Activated T-cell treated with anti-CD3 and anti-CD28 coated beads, Interleukin-2, amount 50 U/mL, for 48 hours (primary cell): Measurements from ENCODE around the gene GPC6.

Experiments
- DNase-seq, 2 experiments: peaks; one replicate each; pipeline ENCODE4 v3.0.0-alpha.2; 2020

Gene GPC6

DNA sequence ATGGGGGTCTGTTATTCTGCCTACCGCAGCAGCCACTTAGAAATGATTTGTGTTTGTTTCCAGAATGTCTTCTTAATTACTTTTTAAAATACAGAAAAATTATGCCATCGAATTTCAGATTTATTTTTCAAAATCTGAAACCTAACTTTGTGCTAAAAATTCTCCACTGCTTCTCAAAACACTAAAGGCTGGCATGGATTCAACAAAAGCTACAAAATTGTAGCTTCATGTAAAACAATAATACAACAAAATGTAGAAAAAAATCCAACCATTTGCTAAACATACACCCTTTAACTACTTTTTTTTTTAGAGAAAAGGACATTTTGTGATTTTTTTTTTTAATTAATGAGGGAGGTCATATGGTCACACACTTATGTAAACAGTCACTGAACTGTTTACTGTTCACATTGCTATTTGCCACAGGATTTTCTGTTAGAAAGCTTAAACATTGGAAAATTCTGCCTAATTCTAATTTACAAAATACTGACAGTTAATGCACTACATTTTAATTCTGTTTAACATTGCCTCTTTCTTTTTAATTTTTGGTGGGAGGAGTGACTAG lies 646.3 kb downstream of the GPC6 start:
- no peak for DNase-seq

DNA sequence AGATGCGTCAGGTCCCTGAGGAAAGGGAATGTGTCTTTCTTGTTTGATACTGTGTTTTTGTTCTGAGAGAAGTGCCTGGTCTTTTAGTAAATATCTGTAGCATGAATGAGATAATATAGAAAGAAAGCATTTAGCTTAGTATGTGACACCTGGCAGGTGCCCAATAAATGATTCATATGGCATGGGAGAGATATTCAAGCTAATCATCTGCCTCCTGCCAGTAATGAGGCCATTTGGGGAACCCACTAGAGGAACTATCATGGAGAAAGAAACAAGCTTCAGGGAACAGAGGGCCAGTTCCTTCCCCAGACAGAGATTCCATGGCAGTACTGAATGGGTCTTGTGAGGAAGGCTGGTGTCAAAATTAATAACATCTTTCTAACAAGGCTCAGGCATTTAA lies 648.9 kb downstream of the GPC6 start:
- no peak for DNase-seq

DNA sequence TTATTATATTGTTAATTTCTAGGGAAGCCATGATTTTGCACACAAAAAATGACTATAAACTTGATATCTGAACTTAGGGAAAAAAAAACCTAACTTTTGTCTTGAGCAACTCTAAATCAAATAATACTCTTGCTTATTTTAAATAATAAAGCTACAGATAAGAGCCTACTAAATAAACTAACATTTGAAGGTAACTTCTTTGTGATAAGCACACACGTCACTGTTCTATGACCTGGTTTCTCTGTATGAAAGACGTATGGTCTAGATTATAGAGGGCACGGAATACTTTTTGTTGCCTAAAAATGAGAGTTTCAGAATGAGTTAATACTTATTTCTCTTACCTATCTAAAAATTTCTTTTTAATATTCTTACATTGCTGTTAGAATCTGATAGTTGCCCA lies 649.6 kb downstream of the GPC6 start:
- no peak for DNase-seq

DNA sequence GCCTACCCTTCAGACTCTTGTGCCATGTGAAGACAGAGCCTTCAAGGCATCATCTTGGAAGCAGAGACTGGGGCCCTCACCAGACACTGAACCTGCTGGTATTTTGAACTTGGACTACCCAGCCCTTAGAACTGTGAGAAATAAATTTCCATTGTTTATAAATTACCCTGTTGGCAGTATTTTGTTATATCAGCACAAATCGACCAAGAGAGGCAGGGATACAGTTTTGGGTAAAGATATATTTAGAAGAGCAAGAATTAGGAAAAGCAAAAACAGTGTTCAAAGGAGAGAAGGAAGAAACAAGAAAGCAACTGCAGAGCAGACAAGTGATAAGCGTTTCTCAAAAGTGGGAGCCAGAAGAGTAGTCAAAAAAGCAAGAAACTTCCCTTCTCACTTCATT lies 652.1 kb downstream of the GPC6 start:
- DNase-seq = no peak

DNA sequence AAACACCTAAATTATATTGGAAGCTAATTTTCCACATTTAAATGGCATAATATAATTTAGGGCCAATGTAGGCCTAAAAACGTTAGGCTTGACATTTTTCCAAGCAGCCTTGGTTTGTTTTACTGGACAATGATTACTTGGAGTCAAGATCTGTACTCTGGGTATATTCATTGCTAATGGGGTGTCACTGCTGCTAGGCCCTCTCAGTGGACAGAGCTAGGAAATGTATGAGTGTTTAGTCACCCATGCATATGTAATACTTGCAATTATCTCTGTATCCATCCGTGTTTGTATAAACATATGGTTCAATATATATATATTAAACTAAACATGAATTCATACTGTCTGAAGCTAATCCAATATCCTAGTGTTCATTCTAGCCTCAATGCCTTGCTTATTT lies 654.8 kb downstream of the GPC6 start:
- DNase-seq = no peak

DNA sequence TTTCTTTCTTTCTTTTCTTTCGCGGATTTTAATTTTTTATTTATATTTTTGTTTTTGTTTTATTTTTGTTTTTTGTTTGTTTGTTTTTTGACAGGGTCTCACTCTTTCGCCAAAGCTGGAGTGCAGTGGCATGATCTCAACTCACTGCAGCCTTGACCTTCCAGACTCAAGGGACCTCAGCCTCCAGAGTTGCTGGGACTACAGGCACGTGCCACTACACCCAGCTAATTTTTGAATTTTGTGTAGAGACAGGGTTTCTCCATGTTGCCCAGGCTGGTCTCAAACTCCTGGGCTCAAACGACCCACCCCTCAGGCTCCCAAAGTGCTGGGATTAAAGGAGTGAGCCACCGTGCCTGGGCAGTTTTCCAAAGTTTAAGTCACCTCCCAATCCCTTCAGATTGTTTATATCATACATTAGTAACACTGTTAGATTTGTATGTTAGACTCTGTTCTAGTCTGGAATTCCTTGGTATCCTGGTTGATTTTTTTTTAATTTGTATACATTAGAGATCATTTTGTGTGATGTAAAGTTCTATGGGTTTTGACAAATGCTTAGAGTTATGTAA lies 655.6 kb downstream of the GPC6 start:
- DNase-seq = no peak

DNA sequence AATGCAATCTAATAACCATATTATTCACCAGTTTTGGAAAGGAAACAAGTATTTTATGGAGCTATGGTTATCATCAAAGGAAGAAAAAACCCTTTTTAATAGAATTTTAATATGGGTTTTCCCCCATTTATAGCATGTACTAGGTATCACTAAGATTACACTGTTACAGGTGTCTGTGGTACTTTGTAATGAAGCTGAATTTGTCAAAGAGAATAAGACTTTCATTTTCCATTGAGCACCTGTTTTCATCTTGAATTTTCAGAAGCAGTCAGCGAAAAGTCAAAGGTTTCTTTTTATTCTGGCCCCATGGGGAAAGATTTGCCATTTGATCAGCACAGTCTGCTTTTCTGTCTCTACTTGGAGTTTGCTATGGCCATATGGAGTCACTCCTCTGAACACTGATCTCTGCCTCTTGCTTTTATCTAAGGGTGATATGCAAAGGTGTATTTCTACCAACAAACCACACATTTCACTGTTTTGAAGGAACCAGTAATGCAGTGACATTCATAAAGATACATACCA lies 662.9 kb downstream of the GPC6 start:
- DNase-seq = no peak

DNA sequence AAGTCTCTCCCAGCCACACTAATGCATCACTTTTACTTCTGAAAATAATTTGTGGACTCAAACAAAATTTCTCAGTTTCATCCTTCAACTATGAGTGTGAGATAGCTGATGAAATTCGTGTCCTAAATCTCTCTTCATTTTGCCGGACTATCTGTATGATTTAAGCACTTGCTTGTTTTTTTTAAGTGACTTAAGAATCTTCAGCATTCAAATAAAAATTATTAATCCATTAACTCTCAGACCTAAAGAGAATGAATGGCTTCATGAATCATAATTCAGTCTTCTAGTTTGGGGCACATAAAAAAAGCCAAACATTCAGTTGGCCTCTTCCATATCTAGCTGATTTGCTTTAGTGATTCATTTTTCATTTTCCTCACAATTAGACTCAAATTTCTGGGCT lies 673.4 kb downstream of the GPC6 start:
- DNase-seq = no peak

DNA sequence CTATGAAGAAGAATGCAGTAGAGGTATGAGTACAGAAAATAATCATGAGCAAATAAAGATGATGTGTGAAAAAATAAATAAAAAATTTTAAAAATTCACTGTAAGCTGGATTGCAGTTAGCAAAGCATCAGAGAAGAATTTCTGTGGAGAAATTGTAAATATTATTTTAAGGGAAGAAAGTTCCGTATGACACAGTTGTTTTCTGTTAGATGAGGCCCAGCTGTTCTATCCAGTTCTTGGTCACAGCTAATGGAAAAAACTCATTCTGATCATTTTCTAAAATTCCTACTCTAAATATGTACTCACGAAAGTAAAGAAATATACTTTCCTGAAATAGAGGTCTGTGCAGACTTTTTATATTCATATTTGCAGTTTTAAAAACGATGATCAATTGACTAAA lies 674.1 kb downstream of the GPC6 start:
- DNase-seq = no peak

DNA sequence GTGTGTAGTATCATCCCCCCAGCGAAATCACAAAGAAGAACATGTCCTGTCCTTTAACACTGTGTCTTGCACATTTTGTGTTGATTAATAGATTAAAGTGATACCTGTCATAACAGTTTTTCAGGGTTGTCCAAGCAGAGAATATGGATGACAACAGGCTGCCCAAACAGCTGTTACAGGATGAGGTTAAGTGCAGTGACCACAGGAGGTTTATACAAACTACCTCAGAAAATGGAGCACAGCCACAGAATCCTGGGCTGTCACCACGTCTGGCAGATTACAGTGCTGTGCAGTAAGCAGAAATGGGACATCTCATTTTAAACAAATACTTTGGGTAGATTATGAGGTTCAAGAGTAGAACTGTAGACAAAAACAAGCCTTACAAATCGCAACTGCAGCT lies 677.3 kb downstream of the GPC6 start:
- no peak for DNase-seq

DNA sequence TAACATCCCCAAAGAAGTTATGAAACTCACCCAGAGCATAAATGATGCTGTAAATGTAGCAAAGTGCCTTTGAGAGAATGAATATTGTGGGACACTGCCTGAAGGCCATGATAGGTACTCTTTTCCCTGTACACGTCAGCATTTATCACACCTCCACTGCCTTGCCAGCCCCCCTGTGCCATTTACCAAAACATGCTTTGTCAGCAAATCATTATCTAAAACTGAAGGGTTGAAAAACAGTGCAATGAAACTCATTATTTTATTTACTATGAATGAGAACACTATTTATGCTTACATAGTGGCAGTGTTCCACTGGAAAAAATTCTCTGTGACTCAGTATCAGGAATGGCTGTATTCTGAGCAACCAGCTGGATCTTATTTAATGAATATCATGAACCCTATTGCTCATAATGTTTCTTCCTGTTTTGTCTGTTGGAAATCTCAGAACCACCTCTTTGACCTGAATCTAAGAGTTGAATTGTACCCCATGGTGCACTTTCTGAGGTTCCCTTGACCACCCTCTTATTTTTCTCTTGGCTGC lies 688.7 kb downstream of the GPC6 start:
- DNase-seq = no peak

DNA sequence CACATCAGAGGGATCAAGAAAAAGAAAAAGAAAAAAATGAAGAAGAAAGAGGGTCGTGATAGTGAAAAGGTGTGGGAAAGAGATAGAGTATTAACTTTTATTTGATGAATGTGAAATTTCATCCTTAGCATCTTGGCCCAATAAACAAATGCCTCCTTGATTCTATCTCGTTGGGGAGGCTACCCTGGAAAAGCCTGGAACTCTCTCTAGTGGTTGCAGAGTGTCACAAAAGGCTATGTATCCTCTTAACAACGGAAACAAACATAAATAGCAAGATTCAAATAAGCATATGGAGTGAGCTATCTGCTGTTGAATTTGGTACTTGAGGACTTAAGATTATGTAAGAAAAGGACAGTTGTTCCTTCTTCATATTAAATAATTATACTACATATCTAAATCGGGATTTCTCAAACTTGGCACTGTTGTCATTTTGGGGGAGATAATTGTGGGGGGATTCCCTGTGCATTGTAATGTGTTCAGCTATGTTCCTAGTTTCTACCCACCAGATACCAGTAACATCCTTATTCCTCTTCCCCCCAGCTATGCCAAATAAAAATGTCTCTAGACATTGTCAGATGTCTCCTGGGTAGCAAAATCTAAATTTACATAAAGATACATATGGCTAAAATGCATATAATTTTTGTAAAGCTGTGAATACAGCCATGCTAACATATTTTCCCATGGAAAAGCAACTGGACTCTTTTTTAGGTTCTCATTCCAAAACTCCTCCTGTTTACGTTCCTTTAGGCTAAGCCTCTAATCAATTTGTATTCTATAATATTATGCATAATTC lies 695.7 kb downstream of the GPC6 start:
- DNase-seq = no peak

DNA sequence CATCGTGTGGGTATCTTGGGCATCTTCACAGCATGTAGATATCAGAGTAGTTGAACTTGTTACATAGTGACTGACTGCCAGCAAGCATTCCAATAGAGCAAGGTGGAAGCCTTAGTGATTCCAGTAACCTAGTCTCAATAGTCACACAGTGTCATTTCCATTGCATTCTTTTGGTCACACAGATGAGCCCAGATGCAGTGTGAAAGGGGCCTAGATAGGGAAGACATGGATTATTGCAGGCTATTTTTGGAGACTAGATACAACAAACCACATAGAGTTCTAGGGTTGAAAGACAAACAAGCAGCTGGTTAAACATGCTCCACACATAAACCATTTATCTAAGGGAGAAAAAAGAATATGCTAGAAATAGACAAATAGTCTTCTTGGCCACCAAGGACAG lies 699.4 kb downstream of the GPC6 start:
- DNase-seq = no peak

DNA sequence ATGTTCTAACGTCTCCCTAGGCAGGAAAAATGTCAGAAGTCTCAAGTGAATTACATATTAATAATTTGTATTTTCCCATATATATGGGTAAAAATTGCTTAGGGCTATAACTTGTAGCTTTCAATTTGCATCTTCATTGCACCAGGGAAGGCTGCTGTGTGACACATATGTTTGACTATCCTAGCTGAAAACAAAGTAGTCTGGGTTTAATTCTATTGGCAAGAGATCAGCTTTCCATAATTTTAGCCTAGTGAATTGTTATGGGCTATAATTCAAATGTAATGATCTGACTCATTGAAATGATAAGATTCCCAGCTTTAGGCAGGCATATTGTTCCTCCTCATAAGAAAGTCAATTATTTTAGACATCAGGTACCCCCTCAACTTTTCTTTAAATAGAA lies 699.8 kb downstream of the GPC6 start:
- DNase-seq = no peak

DNA sequence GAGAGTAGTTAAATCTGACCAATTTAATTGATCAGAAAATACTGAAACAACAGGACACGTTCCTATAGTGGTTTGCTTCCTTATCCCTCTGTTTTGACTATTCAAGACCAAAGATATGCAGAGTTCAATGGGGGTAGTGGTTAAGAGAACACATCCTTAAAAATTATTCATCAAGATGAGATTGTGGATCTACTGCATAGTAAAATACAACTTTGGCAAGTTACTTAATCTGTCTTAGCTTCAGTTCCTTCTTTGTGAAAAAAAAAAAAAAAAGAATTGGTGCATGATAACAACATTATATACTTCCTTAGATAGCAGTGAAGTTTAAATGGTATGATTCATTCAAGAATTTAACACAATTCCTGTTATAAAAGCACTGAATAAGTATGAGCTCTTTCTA lies 700.8 kb downstream of the GPC6 start:
- no peak for DNase-seq

DNA sequence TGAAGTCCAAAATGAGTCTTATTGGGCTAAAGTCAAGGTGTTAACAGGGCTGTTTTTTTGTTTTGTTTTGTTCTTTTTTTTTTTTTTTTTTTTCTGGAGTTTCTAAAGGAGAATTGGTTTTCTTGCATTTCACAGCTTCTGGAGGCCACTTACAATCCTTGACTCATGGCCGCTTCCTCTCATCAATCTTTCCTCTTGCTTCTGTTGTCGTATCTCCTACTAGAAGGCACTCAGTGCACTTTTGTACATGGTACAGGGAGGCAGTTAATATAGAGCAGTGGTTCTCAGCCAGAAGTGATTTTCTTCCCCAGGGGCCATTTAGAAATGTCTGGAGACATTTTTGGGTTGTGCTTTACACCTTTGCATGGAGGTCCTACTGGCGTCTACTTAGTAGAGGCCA lies 706.3 kb downstream of the GPC6 start:
- no peak for DNase-seq

DNA sequence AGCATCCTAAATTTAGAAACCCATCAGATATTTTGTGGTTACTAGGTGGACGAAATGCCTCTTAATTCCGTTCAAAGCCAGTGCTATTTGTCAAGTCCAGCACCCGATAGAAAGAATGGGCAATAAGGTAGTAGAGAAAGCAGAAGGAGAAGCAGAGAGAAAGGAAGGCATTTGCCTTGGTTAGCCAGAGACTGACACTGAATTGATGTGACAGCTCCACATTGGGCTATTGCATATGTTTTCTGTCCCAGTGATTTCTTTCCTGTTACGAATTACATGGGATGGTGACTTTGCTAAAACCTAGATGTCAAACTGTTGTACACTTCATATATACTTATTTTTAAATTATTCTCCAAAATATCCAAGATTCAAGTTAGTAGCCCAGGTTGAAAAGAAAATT lies 710.3 kb downstream of the GPC6 start:
- DNase-seq = no peak

DNA sequence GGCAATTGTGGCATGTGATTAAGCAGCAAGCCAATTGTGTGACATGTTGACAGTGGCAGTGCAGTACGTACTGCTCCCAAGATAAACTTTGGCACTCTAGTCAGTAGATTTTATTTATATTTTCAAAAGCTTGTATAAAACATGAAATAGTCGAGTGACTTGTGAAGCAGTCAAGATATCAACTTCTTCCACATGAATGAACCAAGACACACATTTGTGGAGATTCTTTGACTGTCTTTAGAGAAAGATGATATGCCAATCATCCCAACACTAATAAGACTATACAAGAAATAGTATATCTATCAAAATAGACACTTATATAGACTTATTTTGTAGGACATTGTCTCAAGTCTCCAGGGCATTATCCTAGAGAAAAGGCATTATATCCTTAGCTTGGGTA lies 714.8 kb downstream of the GPC6 start:
- DNase-seq = no peak

DNA sequence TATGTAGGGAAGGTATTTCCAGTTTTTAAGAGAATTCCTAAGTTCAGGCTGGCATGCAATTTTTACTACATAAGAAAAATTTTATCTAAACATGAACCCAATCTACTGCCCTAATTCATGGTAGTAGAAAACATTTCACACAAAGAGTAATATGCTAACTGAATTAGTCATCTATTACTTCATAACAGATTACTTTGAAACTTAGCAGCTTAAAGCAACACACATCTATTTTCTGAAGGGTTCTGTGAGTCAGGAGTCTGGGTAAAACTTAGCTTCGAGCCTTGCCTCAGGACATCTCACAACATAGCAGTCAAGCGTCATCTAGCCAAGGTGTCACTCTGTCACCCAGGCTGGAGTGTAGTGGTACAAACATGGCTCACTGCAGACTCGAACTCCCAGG lies 715.4 kb downstream of the GPC6 start:
- no peak for DNase-seq

DNA sequence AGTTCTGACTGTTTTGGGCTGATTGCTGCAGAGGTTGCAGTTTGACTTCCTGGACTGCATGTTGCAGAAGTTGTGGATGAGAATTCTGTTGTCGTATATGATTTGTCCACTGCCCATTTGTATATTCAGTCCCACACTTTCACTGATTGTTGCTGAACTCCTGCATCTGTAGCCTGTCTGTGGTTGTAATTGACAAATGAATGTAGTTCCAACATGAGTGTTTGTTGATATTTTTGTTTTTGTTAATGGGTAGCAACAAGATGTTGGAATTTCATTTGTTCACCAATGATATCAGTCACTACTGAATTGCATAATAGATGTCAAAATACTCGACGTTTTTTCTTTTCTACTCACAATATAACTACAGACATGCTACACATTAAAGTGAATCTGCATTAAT lies 719.0 kb downstream of the GPC6 start:
- no peak for DNase-seq

DNA sequence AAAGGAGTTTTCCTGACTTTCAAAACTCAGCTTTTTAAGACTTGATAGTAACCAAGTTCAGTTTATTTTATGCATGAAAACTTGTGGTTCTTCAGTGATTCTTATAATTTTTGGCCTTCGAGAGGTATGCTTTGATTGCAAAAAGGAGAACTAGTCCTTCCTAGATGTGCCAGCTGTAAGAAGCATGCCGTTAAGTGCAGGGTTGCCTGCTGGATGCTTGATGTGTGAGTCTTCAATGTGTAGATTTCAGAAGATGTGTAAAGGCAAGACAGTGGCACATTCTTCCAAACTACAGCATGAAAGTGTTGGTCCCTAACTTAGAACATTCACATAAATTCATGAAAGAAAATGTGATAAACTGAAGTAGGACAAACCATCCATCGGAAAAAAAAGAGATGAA lies 720.4 kb downstream of the GPC6 start:
- no peak for DNase-seq

DNA sequence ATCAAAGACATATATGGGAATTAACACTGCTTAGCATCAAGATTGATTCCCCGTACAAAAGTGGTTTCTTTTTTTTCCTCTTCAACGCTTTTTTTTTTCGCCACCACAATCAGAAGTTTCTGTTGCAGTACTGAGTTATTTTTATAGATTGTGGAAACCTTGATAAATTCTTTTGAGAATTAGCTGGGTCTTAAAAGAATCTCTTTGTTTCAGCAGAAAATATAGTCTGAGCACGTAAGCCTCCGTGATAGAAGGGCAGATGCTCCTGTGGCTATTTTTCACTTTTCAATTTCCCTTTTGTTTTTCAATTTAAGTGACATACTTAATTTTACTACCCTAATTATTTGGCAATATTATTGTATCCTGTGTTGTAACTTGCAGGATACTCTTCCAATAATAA lies 721.0 kb downstream of the GPC6 start:
- no peak for DNase-seq

DNA sequence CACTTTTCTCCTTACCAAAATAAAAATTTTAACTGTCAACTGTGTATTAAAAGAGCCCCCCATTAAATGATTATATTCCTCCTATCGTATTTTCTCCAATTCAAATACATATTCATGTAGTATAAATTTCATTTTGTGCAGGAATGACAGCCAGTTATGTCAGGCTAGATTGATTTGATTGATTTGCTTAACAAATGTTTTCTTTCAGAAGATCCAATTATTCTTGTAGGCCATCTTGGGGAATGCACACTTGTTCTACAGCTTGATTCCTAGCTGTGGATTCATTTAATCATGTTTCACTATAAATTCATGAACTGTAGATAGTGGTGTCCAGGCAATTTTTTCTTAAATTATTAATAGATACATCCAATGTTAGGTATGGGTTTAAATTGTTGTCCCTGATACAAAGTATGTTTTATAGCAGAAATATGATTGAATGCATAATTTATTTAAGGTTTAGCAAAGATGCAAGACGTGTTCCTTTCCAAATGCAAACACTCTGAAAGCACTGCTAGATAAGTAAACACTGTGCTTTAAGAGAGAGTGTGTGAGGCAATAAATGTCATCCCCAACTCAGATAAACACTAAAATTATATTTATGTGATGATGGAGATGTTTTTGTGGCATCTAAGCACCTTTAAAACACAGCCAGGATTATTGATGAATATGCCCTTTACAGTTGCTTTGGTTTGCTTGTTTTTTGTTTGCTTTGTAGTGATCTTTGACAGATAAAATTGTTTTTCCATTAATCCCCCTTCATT lies 721.7 kb downstream of the GPC6 start:
- no peak for DNase-seq

DNA sequence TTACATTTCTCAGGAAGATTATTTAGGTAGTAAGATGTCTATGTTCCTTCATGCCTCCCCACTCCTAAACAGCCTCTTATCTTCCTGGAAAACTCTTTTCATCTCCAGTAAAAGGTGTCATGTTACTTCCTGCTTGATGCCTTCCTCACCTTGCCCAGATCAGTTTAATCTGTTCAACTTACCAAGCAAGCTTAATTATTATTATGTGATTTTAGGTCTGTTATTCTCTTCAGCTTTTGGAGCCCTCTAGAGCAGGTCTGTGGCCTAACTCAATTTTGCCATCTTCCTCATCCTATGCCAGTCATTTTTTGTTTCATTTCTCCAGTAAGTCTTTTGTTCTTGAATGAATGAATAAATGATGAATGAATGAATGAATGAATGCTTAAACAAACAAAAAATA lies 724.5 kb downstream of the GPC6 start:
- no peak for DNase-seq
